Astrocyte (in vitro differentiated cells and primary cell): ENCODE measurements around the gene PRDM15. TPM values are rescaled to one million over a fixed set of nuclear protein-coding genes. Genes with fewer than 3 reads are reported as not detected.

Source experiments
- DNase-seq: peaks from one replicate; pipeline ENCODE4 v3.0.0-alpha.2; 2010; ENCODE audit warnings: low read depth
- FAIRE-seq: peaks from 2 replicates; lab custom pipeline; 2011; peaks lifted over from hg19 to GRCh38; lab: Jason Lieb, UNC
- H2AFZ ChIP-seq: 2 replicates; pipeline ENCODE4 v1.6.0; 2012; ENCODE audit warnings: low read depth, low read length, inconsistent platforms
- H3K27ac ChIP-seq: 2 replicates; pipeline ENCODE4 v1.5.1; 2011; ENCODE audit warnings: low read depth, low read length, inconsistent platforms
- H3K27me3 ChIP-seq: 2 replicates; pipeline ENCODE4 v1.6.0; 2011; ENCODE audit warnings: low read length, inconsistent platforms; ENCODE audit not compliant: insufficient read depth
- H3K36me3 ChIP-seq: 2 replicates; pipeline ENCODE4 v1.5.1; 2011; ENCODE audit warnings: low read length, inconsistent platforms; ENCODE audit not compliant: insufficient read depth
- H3K4me1 ChIP-seq: 2 replicates; pipeline ENCODE4 v1.5.1; 2011; ENCODE audit warnings: low read length, inconsistent platforms; ENCODE audit not compliant: insufficient read depth
- H3K4me2 ChIP-seq: 2 replicates; pipeline ENCODE4 v1.6.0; 2012; ENCODE audit warnings: low read length, inconsistent platforms
- H3K4me3 ChIP-seq: 2 replicates; pipeline ENCODE4 v1.5.1; 2011; ENCODE audit warnings: low read depth, mild to moderate bottlenecking, low read length, inconsistent platforms; ENCODE audit not compliant: insufficient read depth
- H3K79me2 ChIP-seq: 2 replicates; pipeline ENCODE4 v1.6.0; 2012; ENCODE audit warnings: mild to moderate bottlenecking, low read length, inconsistent platforms; ENCODE audit not compliant: insufficient read depth
- H3K9ac ChIP-seq: 2 replicates; pipeline ENCODE4 v1.6.0; 2012; ENCODE audit warnings: mild to moderate bottlenecking, low read length, inconsistent platforms
- H3K9me3 ChIP-seq: 2 replicates; pipeline ENCODE4 v1.5.1; 2012; ENCODE audit warnings: low read depth, mild to moderate bottlenecking, low read length, inconsistent platforms; ENCODE audit not compliant: insufficient read depth
- H4K20me1 ChIP-seq: 2 replicates; pipeline ENCODE4 v1.6.0; 2012; ENCODE audit warnings: low read length, inconsistent platforms; ENCODE audit not compliant: insufficient read depth
- H3K27ac Mint-ChIP-seq: one replicate; pipeline ENCODE4 v1.8.0; 2021; ENCODE audit warnings: mild to moderate bottlenecking, mixed read lengths; ENCODE audit not compliant: unreplicated experiment
- H3K27me3 Mint-ChIP-seq: one replicate; pipeline ENCODE4 v1.8.0; 2021; ENCODE audit warnings: low read depth, mixed read lengths; ENCODE audit not compliant: unreplicated experiment
- H3K36me3 Mint-ChIP-seq: one replicate; pipeline ENCODE4 v1.8.0; 2021; ENCODE audit warnings: low read depth, mixed read lengths; ENCODE audit not compliant: unreplicated experiment
- H3K4me1 Mint-ChIP-seq: one replicate; pipeline ENCODE4 v1.8.0; 2021; ENCODE audit warnings: low read depth, mixed read lengths; ENCODE audit not compliant: unreplicated experiment
- H3K4me3 Mint-ChIP-seq: one replicate; pipeline ENCODE4 v1.8.0; 2021; ENCODE audit warnings: mild to moderate bottlenecking, moderate library complexity, mixed read lengths; ENCODE audit not compliant: unreplicated experiment
- H3K9me3 Mint-ChIP-seq: one replicate; pipeline ENCODE4 v1.8.0; 2021; ENCODE audit warnings: mild to moderate bottlenecking, mixed read lengths; ENCODE audit not compliant: unreplicated experiment
- EZH2 ChIP-seq: IDR thresholded peaks from 2 replicates; pipeline ENCODE4 v1.6.1; 2012; ENCODE audit warnings: mild to moderate bottlenecking, low read length, inconsistent platforms; ENCODE audit not compliant: insufficient read depth
- total RNA-seq: library from RNA; stranded (reverse); gene quantifications from 2 replicates; pipeline ENCODE4 v1.2.1, GENCODE V29; 2021
- TF ChIP-seq, protein P1 (sequence below): IDR thresholded peaks from 2 replicates; pipeline ENCODE4 v1.5.1; 2011; ENCODE audit warnings: low read depth, mild to moderate bottlenecking, inconsistent platforms, low read length, moderate library complexity; ENCODE audit not compliant: insufficient read depth

The PRDM15 gene
- total RNA-seq, 1 donor from 2014 or later, result 6.8 TPM

GRCh38 chr21:41833497-41834115 is 45.5 kb downstream of the PRDM15 start:
- TF ChIP-seq, protein P1, sequence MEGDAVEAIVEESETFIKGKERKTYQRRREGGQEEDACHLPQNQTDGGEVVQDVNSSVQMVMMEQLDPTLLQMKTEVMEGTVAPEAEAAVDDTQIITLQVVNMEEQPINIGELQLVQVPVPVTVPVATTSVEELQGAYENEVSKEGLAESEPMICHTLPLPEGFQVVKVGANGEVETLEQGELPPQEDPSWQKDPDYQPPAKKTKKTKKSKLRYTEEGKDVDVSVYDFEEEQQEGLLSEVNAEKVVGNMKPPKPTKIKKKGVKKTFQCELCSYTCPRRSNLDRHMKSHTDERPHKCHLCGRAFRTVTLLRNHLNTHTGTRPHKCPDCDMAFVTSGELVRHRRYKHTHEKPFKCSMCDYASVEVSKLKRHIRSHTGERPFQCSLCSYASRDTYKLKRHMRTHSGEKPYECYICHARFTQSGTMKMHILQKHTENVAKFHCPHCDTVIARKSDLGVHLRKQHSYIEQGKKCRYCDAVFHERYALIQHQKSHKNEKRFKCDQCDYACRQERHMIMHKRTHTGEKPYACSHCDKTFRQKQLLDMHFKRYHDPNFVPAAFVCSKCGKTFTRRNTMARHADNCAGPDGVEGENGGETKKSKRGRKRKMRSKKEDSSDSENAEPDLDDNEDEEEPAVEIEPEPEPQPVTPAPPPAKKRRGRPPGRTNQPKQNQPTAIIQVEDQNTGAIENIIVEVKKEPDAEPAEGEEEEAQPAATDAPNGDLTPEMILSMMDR, result no peak
- TF ChIP-seq EZH2, result no peak
- Histone ChIP-seq H3K9me3 (no peaks in the 10 kb centered on the region), H3K9ac (no peak overlapping the region), H3K4me1 (no peaks in the 10 kb centered on the region), H2AFZ (no peak overlapping the region), H3K4me3 (no peak overlapping the region), H3K4me2 (no peak overlapping the region), H3K36me3 (peaks cover 4% of the 10 kb centered on the region), H3K27me3 (no peaks in the 10 kb centered on the region), H3K27ac (no peak overlapping the region), H4K20me1 (peaks cover 24% of the 10 kb centered on the region), H3K79me2 (no peaks in the 10 kb centered on the region)
- Mint-ChIP-seq H3K4me1 (peaks cover 2% of the 10 kb centered on the region), H3K27ac (no peak overlapping the region), H3K9me3 (no peaks in the 10 kb centered on the region), H3K27me3 (no peaks in the 10 kb centered on the region), H3K4me3 (no peak overlapping the region), H3K36me3 (peaks cover 19% of the 10 kb centered on the region)
- no peak for DNase-seq
- FAIRE-seq, result no peak

DNA sequence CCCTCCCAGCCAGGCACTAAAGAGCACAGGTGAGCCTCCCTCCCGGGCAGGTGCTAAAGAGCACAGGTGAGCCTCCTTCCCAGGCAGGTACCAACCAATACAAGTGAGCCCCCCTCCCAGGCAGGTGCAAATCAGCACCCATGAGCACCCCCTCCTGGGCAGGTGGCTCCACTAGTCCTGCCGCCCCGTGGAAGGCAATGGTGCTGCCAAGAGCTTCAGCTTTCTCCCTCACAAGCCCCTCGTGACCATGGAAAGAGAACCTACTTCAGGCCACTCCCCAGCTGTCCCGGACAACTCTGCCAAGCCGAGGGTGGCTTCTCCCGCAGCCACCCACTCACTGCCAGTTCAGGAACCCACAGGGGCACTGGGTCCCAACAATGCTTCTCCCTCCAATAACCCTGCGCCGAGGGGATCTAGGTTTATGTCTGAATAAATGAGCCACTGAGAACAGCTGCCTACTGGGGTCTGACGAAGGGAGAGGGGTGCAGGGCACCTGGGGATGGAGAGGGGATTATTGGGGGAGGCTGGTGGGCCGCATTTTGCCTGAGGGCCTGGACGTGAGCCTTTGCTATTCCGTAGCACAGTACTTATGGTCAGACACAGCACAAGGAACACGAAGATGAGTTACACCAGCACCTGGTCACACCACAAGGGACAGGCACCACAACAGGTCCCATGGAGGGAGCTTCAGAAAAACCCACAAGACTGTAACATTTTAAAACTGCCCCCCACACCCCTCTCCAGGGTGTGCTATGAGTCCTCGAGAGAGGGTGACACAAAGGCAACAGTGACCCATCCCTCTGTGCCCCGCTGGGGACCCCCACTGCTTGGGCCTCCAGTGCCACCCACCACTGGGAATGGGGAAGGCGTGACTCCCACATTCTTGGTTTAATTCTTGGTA is 46.3 kb downstream of the PRDM15 start:
- no peaks in the 10 kb centered on the region for H3K9me3 ChIP-seq

More for the DNA sequence above, 46.3 kb downstream of the PRDM15 start:
- H2AFZ ChIP-seq, result no peak overlapping the region
- no peaks in the 10 kb centered on the region for H3K27me3 ChIP-seq
- H3K4me2 ChIP-seq, result no peak overlapping the region
- peaks cover 4% of the 10 kb centered on the region for H3K36me3 ChIP-seq
- FAIRE-seq, result no peak
- no peaks in the 10 kb centered on the region for H3K4me1 ChIP-seq
- no peaks in the 10 kb centered on the region for H3K27me3 Mint-ChIP-seq
- H3K36me3 Mint-ChIP-seq, result peaks cover 18% of the 10 kb centered on the region
- H3K4me3 Mint-ChIP-seq, result no peak overlapping the region
- no peak overlapping the region for H3K27ac ChIP-seq
- no peak for TF ChIP-seq EZH2
- TF ChIP-seq, protein P1, result no peak
- no peak overlapping the region for H3K4me3 ChIP-seq
- peaks cover 2% of the 10 kb centered on the region for H3K4me1 Mint-ChIP-seq
- no peak overlapping the region for H3K27ac Mint-ChIP-seq
- peaks cover 25% of the 10 kb centered on the region for H4K20me1 ChIP-seq
- H3K79me2 ChIP-seq, result no peaks in the 10 kb centered on the region
- H3K9ac ChIP-seq, result no peak overlapping the region
- H3K9me3 Mint-ChIP-seq, result no peaks in the 10 kb centered on the region
- no peak for DNase-seq
